DOHH2 (cell line): Measurements from ENCODE around the gene AKIRIN2.

Source experiments
- H3F3A ChIP-seq: fragments of 200-600 bp; sonication (generic), shearing (Covaris generic); 2 replicates; pipeline ENCODE4 v1.6.0; 2016; ENCODE audit warnings: antibody characterized with exemption, mild to moderate bottlenecking; ENCODE audit not compliant: control insufficient read depth, insufficient read depth
- H3K27ac ChIP-seq: fragments of 200-600 bp; sonication (generic); 2 replicates; pipeline ENCODE4 v1.5.1; 2014; ENCODE audit warnings: low read depth, mild to moderate bottlenecking, low read length, moderate library complexity
- H3K27me3 ChIP-seq: fragments of 200-600 bp; sonication (generic); 2 replicates; pipeline ENCODE4 v1.6.1; 2014; ENCODE audit warnings: mild to moderate bottlenecking, low read length, mixed read lengths; ENCODE audit not compliant: control insufficient read depth
- H3K36me3 ChIP-seq: fragments of 200-600 bp; sonication (generic); 2 replicates; pipeline ENCODE4 v1.6.1; 2014; ENCODE audit warnings: mild to moderate bottlenecking, low read length, moderate library complexity, mixed read lengths; ENCODE audit not compliant: control insufficient read depth
- H3K4me1 ChIP-seq: fragments of 200-600 bp; sonication (generic); 2 replicates; pipeline ENCODE4 v1.6.1; 2014; ENCODE audit warnings: mild to moderate bottlenecking, low read length, mixed read lengths; ENCODE audit not compliant: control insufficient read depth
- H3K4me2 ChIP-seq: fragments of 200-600 bp; sonication (generic); 2 replicates; pipeline ENCODE4 v1.6.0; 2014; ENCODE audit warnings: mild to moderate bottlenecking, low read length, moderate library complexity
- H3K4me3 ChIP-seq: fragments of 200-600 bp; sonication (generic); 2 replicates; pipeline ENCODE4 v1.5.1; 2014; ENCODE audit warnings: mild to moderate bottlenecking, low read length, mixed read lengths
- H3K79me2 ChIP-seq: fragments of 200-600 bp; sonication (generic); 2 replicates; pipeline ENCODE4 v1.6.1; 2014; ENCODE audit warnings: mild to moderate bottlenecking, low read length, mixed read lengths; ENCODE audit not compliant: control insufficient read depth
- H3K9me2 ChIP-seq: fragments of 200-600 bp; sonication (generic); replicated peaks from 2 replicates; pipeline ENCODE4 v1.6.1; 2014; ENCODE audit warnings: mild to moderate bottlenecking, low read length, mixed read lengths; ENCODE audit not compliant: control insufficient read depth
- H3K9me3 ChIP-seq: fragments of 200-600 bp; sonication (generic); 2 replicates; pipeline ENCODE4 v1.6.1; 2014; ENCODE audit warnings: antibody characterized with exemption, low read length, mixed read lengths; ENCODE audit not compliant: control insufficient read depth, insufficient read depth
- H4K20me1 ChIP-seq: fragments of 200-600 bp; sonication (generic); 2 replicates; pipeline ENCODE4 v1.6.0; 2014; ENCODE audit warnings: low read depth, mild to moderate bottlenecking, antibody characterized with exemption, low read length, moderate library complexity; ENCODE audit not compliant: control insufficient read depth, insufficient read depth
- EZH2phosphoT487 ChIP-seq: fragments of 200-600 bp; sonication (generic); IDR thresholded peaks from 2 replicates; pipeline ENCODE4 v1.6.1; 2017; ENCODE audit warnings: borderline replicate concordance, mild to moderate bottlenecking, antibody characterized with exemption, low read length, moderate library complexity, mixed read lengths
- TF ChIP-seq, protein P1 (sequence below): fragments of 200-600 bp; sonication (generic); IDR thresholded peaks from one replicate; pipeline ENCODE4 v1.5.1; 2014; ENCODE audit warnings: antibody characterized with exemption, mild to moderate bottlenecking, low read depth, low read length; ENCODE audit not compliant: poor library complexity, severe bottlenecking

AKIRIN2 gene

DNA sequence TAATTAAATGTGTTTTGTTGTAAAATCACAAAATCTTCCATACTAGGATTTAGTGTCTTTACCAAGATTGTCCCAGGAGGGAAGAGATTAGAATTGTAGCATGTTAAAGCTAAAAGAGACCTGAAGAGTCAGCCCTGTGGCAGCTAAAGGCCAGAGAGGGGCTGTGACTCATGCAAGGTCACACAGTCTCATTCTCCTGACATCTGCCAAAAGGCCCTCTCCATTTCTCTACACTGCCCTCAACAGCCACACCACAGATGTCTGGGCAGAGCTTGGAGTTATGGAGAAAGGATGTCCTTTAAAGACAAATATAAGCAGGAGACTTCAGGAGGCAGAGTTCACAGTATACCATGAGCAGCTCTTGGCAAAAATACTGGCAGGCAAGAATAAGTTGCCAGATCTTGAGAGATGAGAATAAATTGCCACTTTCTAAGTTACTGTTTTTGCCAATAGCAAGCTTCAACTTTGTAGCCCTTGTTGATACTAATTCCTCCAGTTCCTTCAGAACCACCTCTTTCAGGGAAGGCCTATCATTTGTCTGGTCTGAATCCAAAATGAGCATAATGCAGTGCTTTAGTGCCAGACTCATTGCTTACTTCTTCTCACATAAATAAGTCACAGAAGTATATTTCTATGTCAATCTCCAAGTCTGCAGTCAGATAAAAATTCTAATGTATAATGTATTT is 41.7 kb downstream of the AKIRIN2 start:
- Histone ChIP-seq H4K20me1 (no peaks in the 10 kb centered on the region), H3K4me3 (no peak overlapping the region), H3K27ac (no peak overlapping the region)

DNA sequence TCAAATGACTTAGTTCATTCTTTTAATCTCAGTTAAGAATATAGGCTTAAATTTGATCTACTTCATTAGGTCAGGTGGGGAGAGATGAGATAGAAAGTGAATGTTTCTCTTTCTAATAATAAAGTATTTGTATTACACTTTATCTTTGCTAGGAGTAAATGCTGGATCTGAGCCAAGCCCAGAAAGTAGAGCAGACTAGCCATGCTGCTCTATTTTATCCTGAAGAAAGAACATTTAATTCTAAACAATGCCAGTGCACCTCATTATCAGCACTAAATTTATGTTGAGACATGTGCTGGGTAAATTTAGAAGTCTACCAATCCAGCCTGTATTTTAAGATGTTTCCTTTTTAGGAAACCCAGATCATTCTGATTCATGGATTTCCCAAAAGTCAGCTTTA is 43.5 kb downstream of the AKIRIN2 start:
- H3K27ac ChIP-seq, result no peak overlapping the region
- peaks cover 19% of the 10 kb centered on the region for H3K4me1 ChIP-seq
- no peaks in the 10 kb centered on the region for H3K9me2 ChIP-seq
- no peak overlapping the region for H3K4me3 ChIP-seq
- H3K9me3 ChIP-seq, result no peaks in the 10 kb centered on the region
- peaks cover 29% of the 10 kb centered on the region for H3K36me3 ChIP-seq
- no peaks in the 10 kb centered on the region for H3K27me3 ChIP-seq
- H4K20me1 ChIP-seq, result no peaks in the 10 kb centered on the region
- no peaks in the 10 kb centered on the region for H3K79me2 ChIP-seq
- H3K4me2 ChIP-seq, result no peak overlapping the region
- no peak for TF ChIP-seq EZH2phosphoT487
- TF ChIP-seq, protein P1, sequence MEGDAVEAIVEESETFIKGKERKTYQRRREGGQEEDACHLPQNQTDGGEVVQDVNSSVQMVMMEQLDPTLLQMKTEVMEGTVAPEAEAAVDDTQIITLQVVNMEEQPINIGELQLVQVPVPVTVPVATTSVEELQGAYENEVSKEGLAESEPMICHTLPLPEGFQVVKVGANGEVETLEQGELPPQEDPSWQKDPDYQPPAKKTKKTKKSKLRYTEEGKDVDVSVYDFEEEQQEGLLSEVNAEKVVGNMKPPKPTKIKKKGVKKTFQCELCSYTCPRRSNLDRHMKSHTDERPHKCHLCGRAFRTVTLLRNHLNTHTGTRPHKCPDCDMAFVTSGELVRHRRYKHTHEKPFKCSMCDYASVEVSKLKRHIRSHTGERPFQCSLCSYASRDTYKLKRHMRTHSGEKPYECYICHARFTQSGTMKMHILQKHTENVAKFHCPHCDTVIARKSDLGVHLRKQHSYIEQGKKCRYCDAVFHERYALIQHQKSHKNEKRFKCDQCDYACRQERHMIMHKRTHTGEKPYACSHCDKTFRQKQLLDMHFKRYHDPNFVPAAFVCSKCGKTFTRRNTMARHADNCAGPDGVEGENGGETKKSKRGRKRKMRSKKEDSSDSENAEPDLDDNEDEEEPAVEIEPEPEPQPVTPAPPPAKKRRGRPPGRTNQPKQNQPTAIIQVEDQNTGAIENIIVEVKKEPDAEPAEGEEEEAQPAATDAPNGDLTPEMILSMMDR, result no peak
- peaks cover 7% of the 10 kb centered on the region for H3F3A ChIP-seq

More for the DNA sequence above, 41.7 kb downstream of the AKIRIN2 start:
- Histone ChIP-seq H3F3A (peaks cover 19% of the 10 kb centered on the region), H3K9me3 (no peaks in the 10 kb centered on the region), H3K9me2 (no peaks in the 10 kb centered on the region), H3K36me3 (peaks cover 31% of the 10 kb centered on the region), H3K79me2 (no peaks in the 10 kb centered on the region), H3K4me2 (no peak overlapping the region), H3K4me1 (peaks cover 19% of the 10 kb centered on the region), H3K27me3 (no peaks in the 10 kb centered on the region)
- TF ChIP-seq, protein P1, result no peak
- no peak for TF ChIP-seq EZH2phosphoT487

DNA sequence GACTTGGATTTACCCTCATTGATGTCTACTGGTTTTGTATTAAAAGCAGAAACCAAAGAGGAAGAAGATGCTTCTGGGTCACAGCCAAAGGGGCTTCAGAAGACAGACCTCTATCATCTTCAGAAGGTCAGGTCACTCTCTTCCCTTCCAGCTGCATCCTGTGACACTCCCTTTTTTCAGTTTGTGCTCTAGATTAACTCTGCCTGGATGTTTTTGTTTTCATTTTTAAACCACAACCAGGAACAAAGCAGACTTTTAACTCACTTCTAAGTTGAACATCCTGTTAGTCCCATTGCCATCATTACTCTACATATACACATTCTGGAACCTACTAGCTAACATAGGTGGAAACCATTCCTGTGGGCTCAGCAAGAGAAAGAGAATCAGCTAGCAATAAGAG is 45.2 kb downstream of the AKIRIN2 start:
- Histone ChIP-seq H3K4me1 (peaks cover 19% of the 10 kb centered on the region), H3K79me2 (no peaks in the 10 kb centered on the region), H3K4me2 (peak overlapping the region; percentile 28), H3K9me2 (no peaks in the 10 kb centered on the region), H3F3A (peaks cover 7% of the 10 kb centered on the region), H3K4me3 (no peak overlapping the region), H3K36me3 (peaks cover 25% of the 10 kb centered on the region), H4K20me1 (no peaks in the 10 kb centered on the region), H3K9me3 (no peaks in the 10 kb centered on the region), H3K27me3 (no peaks in the 10 kb centered on the region), H3K27ac (peak overlapping the region; percentile 42)
- TF ChIP-seq, protein P1, result no peak
- TF ChIP-seq EZH2phosphoT487, result no peak
